DOHH2 (cell line): ENCODE data around the gene TFB2M.

Experiments
- H3F3A ChIP-seq: fragments of 200-600 bp; sonication (generic), shearing (Covaris generic); 2 replicates; pipeline ENCODE4 v1.6.0; 2016; ENCODE audit warnings: antibody characterized with exemption, mild to moderate bottlenecking; ENCODE audit not compliant: control insufficient read depth, insufficient read depth
- H3K27ac ChIP-seq: fragments of 200-600 bp; sonication (generic); 2 replicates; pipeline ENCODE4 v1.5.1; 2014; ENCODE audit warnings: low read depth, mild to moderate bottlenecking, low read length, moderate library complexity
- H3K27me3 ChIP-seq: fragments of 200-600 bp; sonication (generic); 2 replicates; pipeline ENCODE4 v1.6.1; 2014; ENCODE audit warnings: mild to moderate bottlenecking, low read length, mixed read lengths; ENCODE audit not compliant: control insufficient read depth
- H3K36me3 ChIP-seq: fragments of 200-600 bp; sonication (generic); 2 replicates; pipeline ENCODE4 v1.6.1; 2014; ENCODE audit warnings: mild to moderate bottlenecking, low read length, moderate library complexity, mixed read lengths; ENCODE audit not compliant: control insufficient read depth
- H3K4me1 ChIP-seq: fragments of 200-600 bp; sonication (generic); 2 replicates; pipeline ENCODE4 v1.6.1; 2014; ENCODE audit warnings: mild to moderate bottlenecking, low read length, mixed read lengths; ENCODE audit not compliant: control insufficient read depth
- H3K4me2 ChIP-seq: fragments of 200-600 bp; sonication (generic); 2 replicates; pipeline ENCODE4 v1.6.0; 2014; ENCODE audit warnings: mild to moderate bottlenecking, low read length, moderate library complexity
- H3K4me3 ChIP-seq: fragments of 200-600 bp; sonication (generic); 2 replicates; pipeline ENCODE4 v1.5.1; 2014; ENCODE audit warnings: mild to moderate bottlenecking, low read length, mixed read lengths
- H3K79me2 ChIP-seq: fragments of 200-600 bp; sonication (generic); 2 replicates; pipeline ENCODE4 v1.6.1; 2014; ENCODE audit warnings: mild to moderate bottlenecking, low read length, mixed read lengths; ENCODE audit not compliant: control insufficient read depth
- H3K9me2 ChIP-seq: fragments of 200-600 bp; sonication (generic); replicated peaks from 2 replicates; pipeline ENCODE4 v1.6.1; 2014; ENCODE audit warnings: mild to moderate bottlenecking, low read length, mixed read lengths; ENCODE audit not compliant: control insufficient read depth
- H3K9me3 ChIP-seq: fragments of 200-600 bp; sonication (generic); 2 replicates; pipeline ENCODE4 v1.6.1; 2014; ENCODE audit warnings: antibody characterized with exemption, low read length, mixed read lengths; ENCODE audit not compliant: control insufficient read depth, insufficient read depth
- H4K20me1 ChIP-seq: fragments of 200-600 bp; sonication (generic); 2 replicates; pipeline ENCODE4 v1.6.0; 2014; ENCODE audit warnings: low read depth, mild to moderate bottlenecking, antibody characterized with exemption, low read length, moderate library complexity; ENCODE audit not compliant: control insufficient read depth, insufficient read depth
- EZH2phosphoT487 ChIP-seq: fragments of 200-600 bp; sonication (generic); IDR thresholded peaks from 2 replicates; pipeline ENCODE4 v1.6.1; 2017; ENCODE audit warnings: borderline replicate concordance, mild to moderate bottlenecking, antibody characterized with exemption, low read length, moderate library complexity, mixed read lengths
- TF ChIP-seq, protein P1 (sequence below): fragments of 200-600 bp; sonication (generic); IDR thresholded peaks from one replicate; pipeline ENCODE4 v1.5.1; 2014; ENCODE audit warnings: antibody characterized with exemption, mild to moderate bottlenecking, low read depth, low read length; ENCODE audit not compliant: poor library complexity, severe bottlenecking

Gene TFB2M

DNA sequence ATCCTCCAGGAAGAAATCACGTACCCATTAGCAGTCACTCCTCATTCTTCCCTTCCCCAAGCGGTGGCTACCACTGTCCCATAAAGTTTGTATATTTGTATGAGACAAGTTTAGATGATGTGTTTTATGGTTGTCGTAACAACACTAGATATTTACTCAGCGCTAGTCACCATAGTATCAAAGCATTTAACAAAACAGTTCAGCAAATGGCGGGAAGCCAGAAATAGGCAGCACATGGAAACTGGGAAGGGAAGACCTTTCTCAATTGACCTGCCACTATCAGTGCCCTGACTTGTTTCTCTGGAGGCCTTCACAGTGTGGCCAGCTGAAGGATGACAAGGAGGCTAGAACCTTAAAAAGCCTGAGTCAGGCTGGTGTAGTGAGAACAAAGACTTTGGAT lies 31.3 kb upstream of the TFB2M start:
- no peaks in the 10 kb centered on the region for H3F3A ChIP-seq
- H3K9me3 ChIP-seq: no peaks in the 10 kb centered on the region
- no peak overlapping the region for H3K4me3 ChIP-seq
- no peaks in the 10 kb centered on the region for H3K4me1 ChIP-seq
- no peak overlapping the region for H3K4me2 ChIP-seq
- H4K20me1 ChIP-seq: no peaks in the 10 kb centered on the region
- peaks cover 43% of the 10 kb centered on the region for H3K36me3 ChIP-seq
- H3K27me3 ChIP-seq: no peaks in the 10 kb centered on the region
- no peaks in the 10 kb centered on the region for H3K9me2 ChIP-seq
- TF ChIP-seq EZH2phosphoT487: no peak
- TF ChIP-seq, protein P1, sequence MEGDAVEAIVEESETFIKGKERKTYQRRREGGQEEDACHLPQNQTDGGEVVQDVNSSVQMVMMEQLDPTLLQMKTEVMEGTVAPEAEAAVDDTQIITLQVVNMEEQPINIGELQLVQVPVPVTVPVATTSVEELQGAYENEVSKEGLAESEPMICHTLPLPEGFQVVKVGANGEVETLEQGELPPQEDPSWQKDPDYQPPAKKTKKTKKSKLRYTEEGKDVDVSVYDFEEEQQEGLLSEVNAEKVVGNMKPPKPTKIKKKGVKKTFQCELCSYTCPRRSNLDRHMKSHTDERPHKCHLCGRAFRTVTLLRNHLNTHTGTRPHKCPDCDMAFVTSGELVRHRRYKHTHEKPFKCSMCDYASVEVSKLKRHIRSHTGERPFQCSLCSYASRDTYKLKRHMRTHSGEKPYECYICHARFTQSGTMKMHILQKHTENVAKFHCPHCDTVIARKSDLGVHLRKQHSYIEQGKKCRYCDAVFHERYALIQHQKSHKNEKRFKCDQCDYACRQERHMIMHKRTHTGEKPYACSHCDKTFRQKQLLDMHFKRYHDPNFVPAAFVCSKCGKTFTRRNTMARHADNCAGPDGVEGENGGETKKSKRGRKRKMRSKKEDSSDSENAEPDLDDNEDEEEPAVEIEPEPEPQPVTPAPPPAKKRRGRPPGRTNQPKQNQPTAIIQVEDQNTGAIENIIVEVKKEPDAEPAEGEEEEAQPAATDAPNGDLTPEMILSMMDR: no peak
- H3K79me2 ChIP-seq: peaks cover 85% of the 10 kb centered on the region
- H3K27ac ChIP-seq: no peak overlapping the region

DNA sequence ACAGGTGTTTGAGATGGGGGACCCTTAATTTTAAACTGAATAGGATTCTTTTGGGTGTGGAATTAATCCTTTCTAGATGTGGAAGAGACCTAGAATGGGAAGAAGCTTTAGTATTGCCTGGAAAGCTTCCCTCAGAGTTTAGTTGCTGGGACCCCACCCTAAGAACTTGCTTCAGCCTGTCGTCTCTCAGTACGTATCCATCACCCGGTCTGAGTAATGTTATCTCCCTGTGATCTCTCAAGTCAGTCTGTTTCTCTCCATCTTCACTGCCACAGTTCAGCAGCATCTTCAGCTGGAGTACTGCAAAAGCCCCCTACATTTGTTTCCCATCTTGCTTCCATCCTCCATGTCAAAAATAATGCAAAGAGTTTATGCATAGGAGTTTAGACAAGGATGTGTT lies 29.1 kb upstream of the TFB2M start:
- Histone ChIP-seq H3F3A (no peaks in the 10 kb centered on the region), H3K27ac (no peak overlapping the region), H3K9me2 (no peaks in the 10 kb centered on the region), H3K27me3 (no peaks in the 10 kb centered on the region), H3K4me3 (no peak overlapping the region), H3K4me2 (no peak overlapping the region), H3K4me1 (no peaks in the 10 kb centered on the region), H3K36me3 (peaks cover 63% of the 10 kb centered on the region), H3K9me3 (no peaks in the 10 kb centered on the region), H3K79me2 (peaks cover 86% of the 10 kb centered on the region), H4K20me1 (peaks cover 3% of the 10 kb centered on the region; the same call in 1 of the 2 replicates)
- TF ChIP-seq EZH2phosphoT487: no peak
- TF ChIP-seq, protein P1: no peak

DNA sequence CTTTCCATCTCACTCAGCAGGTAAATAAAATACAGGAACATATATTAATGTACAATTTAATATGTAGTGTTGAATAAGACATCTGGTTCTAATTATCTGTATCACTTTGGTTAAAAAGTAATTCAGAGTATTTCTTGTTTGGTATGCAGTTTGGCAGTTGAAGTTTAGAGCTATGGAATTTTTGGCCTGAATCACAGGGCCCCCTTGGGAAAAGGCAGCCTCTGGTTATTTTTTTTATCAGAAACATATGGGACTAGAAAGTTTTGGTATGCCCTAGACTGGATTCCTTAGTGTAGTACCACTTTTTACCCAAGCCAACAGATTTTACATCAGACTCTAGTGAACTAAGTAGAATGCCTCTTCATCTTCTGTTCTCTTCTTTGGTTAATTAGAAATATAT lies 26.6 kb upstream of the TFB2M start:
- Histone ChIP-seq H3K27ac (no peak overlapping the region), H3K4me3 (no peak overlapping the region), H3K27me3 (no peaks in the 10 kb centered on the region), H3K79me2 (peaks cover 76% of the 10 kb centered on the region), H3K4me1 (no peaks in the 10 kb centered on the region), H4K20me1 (peaks cover 3% of the 10 kb centered on the region; the same call in 1 of the 2 replicates), H3K4me2 (no peak overlapping the region), H3K9me3 (no peaks in the 10 kb centered on the region), H3K36me3 (peaks cover 55% of the 10 kb centered on the region), H3F3A (no peaks in the 10 kb centered on the region), H3K9me2 (no peaks in the 10 kb centered on the region)
- no peak for TF ChIP-seq EZH2phosphoT487
- TF ChIP-seq, protein P1: no peak

DNA sequence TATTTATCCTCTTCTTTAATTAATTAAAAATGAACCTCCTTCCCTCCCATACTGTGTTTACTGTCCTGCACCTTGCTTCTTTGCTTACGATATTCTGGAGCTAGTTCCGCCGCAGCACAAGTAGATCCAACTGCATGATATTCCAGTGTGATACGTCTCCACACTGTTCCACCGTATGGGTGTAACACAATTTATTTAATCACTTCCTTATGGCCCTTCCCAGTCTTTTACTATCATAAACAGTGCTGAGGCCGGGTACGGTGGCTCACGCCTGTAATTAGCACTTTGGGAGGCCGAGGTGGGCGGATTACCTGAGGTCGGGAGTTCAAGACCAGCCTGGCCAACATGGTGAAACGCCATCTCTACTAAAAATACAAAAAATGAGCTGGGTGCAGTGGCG lies 25.9 kb upstream of the TFB2M start:
- peaks cover 51% of the 10 kb centered on the region for H3K36me3 ChIP-seq
- no peak overlapping the region for H3K4me3 ChIP-seq
- no peak overlapping the region for H3K27ac ChIP-seq
- no peak overlapping the region for H3K4me2 ChIP-seq
- H3K9me3 ChIP-seq: no peaks in the 10 kb centered on the region
- no peak for TF ChIP-seq EZH2phosphoT487
- TF ChIP-seq, protein P1: no peak
- no peaks in the 10 kb centered on the region for H3K4me1 ChIP-seq
- H3F3A ChIP-seq: peaks cover 6% of the 10 kb centered on the region
- no peaks in the 10 kb centered on the region for H3K27me3 ChIP-seq
- H3K79me2 ChIP-seq: peaks cover 76% of the 10 kb centered on the region
- H4K20me1 ChIP-seq: peaks cover 8% of the 10 kb centered on the region; the same call in 1 of the 2 replicates
- no peaks in the 10 kb centered on the region for H3K9me2 ChIP-seq
